K562 (cell line): ENCODE results near the gene CSNK1D. TPM values are rescaled to one million over a fixed set of nuclear protein-coding genes. Genes with fewer than 3 reads are reported as not detected.
A peak's percentile ranks its signal among the peaks of the same experiment; 100 is the strongest.

Experiments used
- BCOR ChIP-seq: fragments of 450-650 bp; IDR thresholded peaks from 2 replicates; pipeline ENCODE4 v1.6.1; 2016
- BRD9 ChIP-seq: fragments of 450-650 bp; IDR thresholded peaks from 2 replicates; pipeline ENCODE4 v1.6.1; 2018; ENCODE audit warnings: low read depth; ENCODE audit not compliant: partially characterized antibody
- CBFB ChIP-seq: sonication (generic); formaldehyde crosslinking; IDR thresholded peaks from 2 replicates; pipeline ENCODE4 v1.4.0; 2020; ENCODE audit warnings: mild to moderate bottlenecking, missing genetic modification reagents
- COPS2 ChIP-seq: fragments of 450-650 bp; conservative IDR thresholded peaks from 2 replicates; pipeline ENCODE4 v1.6.1; 2016; ENCODE audit warnings: mild to moderate bottlenecking, moderate library complexity
- FOXP1 ChIP-seq: sonication (generic); formaldehyde crosslinking; IDR thresholded peaks from 2 replicates; pipeline ENCODE4 v1.8.0; 2022; ENCODE audit warnings: mild to moderate bottlenecking, missing genetic modification reagents
- JUND ChIP-seq, 2 experiments: IDR thresholded peaks; 2 replicates in 1 of 2; 3 replicates in 1 of 2; pipeline ENCODE4 v1.6.1; 2011; ENCODE audit warnings: borderline replicate concordance in 2 of 2, low read depth in 2 of 2, low read length in 2 of 2, improper control_type of control experiment in 1 of 2, missing biosample characterization in 1 of 2, missing genetic modification characterization in 1 of 2, missing genetic modification reagents in 1 of 2
- MXI1 ChIP-seq: IDR thresholded peaks from 2 replicates; pipeline ENCODE4 v1.6.1; 2011; ENCODE audit warnings: low read depth, mild to moderate bottlenecking, improper control_type of control experiment, low read length
- NRF1 ChIP-seq, 2 experiments: fragments of 450-650 bp; IDR thresholded peaks in 1 of 2; conservative IDR thresholded peaks in 1 of 2; 2 replicates each; pipeline ENCODE4 v1.6.1; 2014; ENCODE audit warnings: mild to moderate bottlenecking in 2 of 2
- PCBP1 ChIP-seq: fragments of 200-400 bp; formaldehyde crosslinking; IDR thresholded peaks from 2 replicates; pipeline ENCODE4 v1.6.1; 2018; ENCODE audit warnings: mild to moderate bottlenecking, low read depth, low read length; ENCODE audit not compliant: poor library complexity, severe bottlenecking
- PHF20 ChIP-seq: fragments of 450-650 bp; IDR thresholded peaks from 2 replicates; pipeline ENCODE4 v1.6.1; 2018; ENCODE audit not compliant: partially characterized antibody
- POLR2G ChIP-seq: fragments of 200-400 bp; formaldehyde crosslinking; IDR thresholded peaks from 2 replicates; pipeline ENCODE4 v1.6.1; 2017; ENCODE audit warnings: low read depth, mild to moderate bottlenecking, antibody characterized with exemption, low read length, moderate library complexity
- RBM15 ChIP-seq: fragments of 200-400 bp; formaldehyde crosslinking; IDR thresholded peaks from 2 replicates; pipeline ENCODE4 v1.6.1; 2018; ENCODE audit warnings: mild to moderate bottlenecking, low read length, moderate library complexity; ENCODE audit not compliant: insufficient read depth
- RFX1 ChIP-seq: fragments of 450-650 bp; IDR thresholded peaks from 2 replicates; pipeline ENCODE4 v1.6.1; 2016; ENCODE audit warnings: mild to moderate bottlenecking, moderate library complexity
- ZNF174 ChIP-seq: fragments of 250-450 bp; sonication (Bioruptor Pico); IDR thresholded peaks from 2 replicates; pipeline ENCODE4 v1.4.0; 2020; ENCODE audit warnings: mild to moderate bottlenecking
- ZNF354B ChIP-seq: fragments of 250-450 bp; sonication (Bioruptor Pico); IDR thresholded peaks from 2 replicates; pipeline ENCODE4 v1.4.0; 2020
- ZNF778 ChIP-seq: fragments of 450-650 bp; formaldehyde crosslinking; IDR thresholded peaks from 2 replicates; pipeline ENCODE4 v1.4.0; 2020; ENCODE audit warnings: mild to moderate bottlenecking, moderate library complexity
- ZNF830 ChIP-seq: fragments of 250-450 bp; sonication (Bioruptor Pico); IDR thresholded peaks from 2 replicates; pipeline ENCODE4 v1.5.0; 2021; ENCODE audit warnings: mild to moderate bottlenecking
- polyA plus RNA-seq, 8 experiments: library from polyadenylated mRNA; depleted of rRNA in 4 of 8; stranded (reverse) in 5 of 8; unstranded in 3 of 8; fragments of >200 nt; fragmentation: Nextera tagmentation in 2 of 8; fragmentation: Illumina TruSeq in 1 of 8; extraction: Ambion mirVana in 2 of 8; extraction: Trizol in 1 of 8; gene quantifications; 2 replicates each; pipeline versions ENCODE4 v1.2.1 to v1.2.3, GENCODE V29; 2011 to 2014; ENCODE audit warnings: inconsistent platforms in 1 of 8, missing spikeins in 1 of 8
- total RNA-seq, 7 experiments: library from RNA; depleted of rRNA in 6 of 7; stranded (reverse); fragments of >200 nt in 6 of 7; fragmentation: Illumina TruSeq in 2 of 7; extraction: Trizol in 2 of 7; gene quantifications; 2 replicates each; pipeline versions ENCODE4 v1.2.1 to v1.2.3, GENCODE V29; 2011 to 2021; ENCODE audit warnings: low replicate concordance in 1 of 7
- TF ChIP-seq, protein P1 (sequence below): fragments of 200-800 bp; sonication (Bioruptor generic); IDR thresholded peaks from 2 replicates; pipeline ENCODE4 v1.6.1; 2017; ENCODE audit warnings: missing genetic modification characterization, missing compliant biosample characterization
- TF ChIP-seq, protein P2 (sequence below), 2 experiments: fragments of 150-350 bp in 1 of 2; IDR thresholded peaks; 2 replicates each; pipeline ENCODE4 v1.6.1; 2012 to 2016; ENCODE audit warnings: low read depth in 2 of 2, low read length in 2 of 2, mild to moderate bottlenecking in 1 of 2, moderate library complexity in 1 of 2

CSNK1D gene
- total and polyA plus RNA-seq, 9 of the 15 experiments (the other 6 are each of a cell fraction or from before 2014, with no cell fraction given): 6.5 to 133 (median 41.3) TPM

DNA sequence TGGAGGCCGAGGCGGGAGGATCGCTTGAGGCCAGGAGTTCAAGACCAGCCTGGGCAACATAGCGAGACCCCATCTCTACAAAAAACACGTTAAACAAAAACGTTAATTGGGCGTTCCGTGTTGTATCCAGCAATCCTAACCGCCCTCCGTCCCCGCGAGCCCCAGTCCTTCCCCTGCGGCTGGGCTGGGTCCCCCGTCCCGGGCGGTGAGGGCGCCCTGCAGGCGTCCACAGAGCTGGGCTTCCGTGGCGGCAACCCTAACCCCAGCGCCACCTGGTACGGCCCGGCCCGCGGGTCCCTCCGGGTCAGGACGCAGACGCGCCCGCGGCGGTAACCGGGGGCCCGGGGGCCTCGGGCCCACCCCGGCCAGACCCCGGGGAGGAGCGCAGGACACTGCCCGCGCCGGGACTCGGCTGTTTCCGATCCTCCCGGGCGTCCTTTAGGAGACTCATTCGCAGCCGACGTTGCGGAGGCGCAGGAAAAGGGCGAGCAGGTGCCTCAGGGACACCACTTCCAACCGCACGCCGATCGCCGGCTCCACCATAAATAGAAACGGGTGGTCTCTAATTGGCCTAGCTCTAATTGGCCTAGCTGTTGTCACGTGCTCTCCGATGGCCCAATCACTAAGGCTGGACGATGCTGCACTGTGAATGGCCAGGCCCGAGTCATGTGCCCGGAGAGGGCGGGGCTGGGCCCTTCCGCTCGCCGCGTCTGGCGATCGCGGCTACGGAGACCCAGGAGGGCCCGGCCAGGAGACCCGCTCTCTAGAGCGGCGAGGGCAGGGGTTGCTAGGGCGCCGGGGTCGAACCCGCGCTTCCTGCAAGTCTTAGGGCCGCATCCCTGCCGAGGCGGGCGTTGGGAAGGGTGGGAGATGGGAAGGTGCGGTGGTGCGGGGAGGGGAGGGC is 19.0 kb upstream of the CSNK1D start (continued):
- TF ChIP-seq RFX1 (no peak), ZNF174 (CRISPR knock-in tag) (no peak), COPS2 (no peak), FOXP1 (CRISPR knock-in tag) (peak; percentile 53; the same call in 1 of the 2 replicates), ZNF778 (no peak), CBFB (no peak), PCBP1 (peak; percentile 90), BCOR (peak; percentile 87), POLR2G (peak; percentile 99), BRD9 (peak; percentile 53), PHF20 (peak; percentile 13), MXI1 (no peak), RBM15 (no peak), NRF1 (conservative IDR thresholded peaks at IDR 0.05 in 1 of 2, IDR thresholded peaks at IDR 0.05 in 1 of 2) (peak; percentile 63 to 68), ZNF830 (no peak), JUND (IDR thresholded peaks at IDR 0.05; ENCODE audit: borderline replicate concordance, low read depth, low read length) (peak; percentile 27; the same call in 1 of the 2 replicates), JUND (tag; IDR thresholded peaks at IDR 0.05; ENCODE audit: borderline replicate concordance, low read depth, low read length) (no peak; the same call in 2 of the 3 replicates), ZNF354B (CRISPR knock-in tag) (no peak)
- TF ChIP-seq, protein P1, sequence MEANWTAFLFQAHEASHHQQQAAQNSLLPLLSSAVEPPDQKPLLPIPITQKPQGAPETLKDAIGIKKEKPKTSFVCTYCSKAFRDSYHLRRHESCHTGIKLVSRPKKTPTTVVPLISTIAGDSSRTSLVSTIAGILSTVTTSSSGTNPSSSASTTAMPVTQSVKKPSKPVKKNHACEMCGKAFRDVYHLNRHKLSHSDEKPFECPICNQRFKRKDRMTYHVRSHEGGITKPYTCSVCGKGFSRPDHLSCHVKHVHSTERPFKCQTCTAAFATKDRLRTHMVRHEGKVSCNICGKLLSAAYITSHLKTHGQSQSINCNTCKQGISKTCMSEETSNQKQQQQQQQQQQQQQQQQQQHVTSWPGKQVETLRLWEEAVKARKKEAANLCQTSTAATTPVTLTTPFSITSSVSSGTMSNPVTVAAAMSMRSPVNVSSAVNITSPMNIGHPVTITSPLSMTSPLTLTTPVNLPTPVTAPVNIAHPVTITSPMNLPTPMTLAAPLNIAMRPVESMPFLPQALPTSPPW (CRISPR knock-in tag): no peak
- TF ChIP-seq, protein P2, sequence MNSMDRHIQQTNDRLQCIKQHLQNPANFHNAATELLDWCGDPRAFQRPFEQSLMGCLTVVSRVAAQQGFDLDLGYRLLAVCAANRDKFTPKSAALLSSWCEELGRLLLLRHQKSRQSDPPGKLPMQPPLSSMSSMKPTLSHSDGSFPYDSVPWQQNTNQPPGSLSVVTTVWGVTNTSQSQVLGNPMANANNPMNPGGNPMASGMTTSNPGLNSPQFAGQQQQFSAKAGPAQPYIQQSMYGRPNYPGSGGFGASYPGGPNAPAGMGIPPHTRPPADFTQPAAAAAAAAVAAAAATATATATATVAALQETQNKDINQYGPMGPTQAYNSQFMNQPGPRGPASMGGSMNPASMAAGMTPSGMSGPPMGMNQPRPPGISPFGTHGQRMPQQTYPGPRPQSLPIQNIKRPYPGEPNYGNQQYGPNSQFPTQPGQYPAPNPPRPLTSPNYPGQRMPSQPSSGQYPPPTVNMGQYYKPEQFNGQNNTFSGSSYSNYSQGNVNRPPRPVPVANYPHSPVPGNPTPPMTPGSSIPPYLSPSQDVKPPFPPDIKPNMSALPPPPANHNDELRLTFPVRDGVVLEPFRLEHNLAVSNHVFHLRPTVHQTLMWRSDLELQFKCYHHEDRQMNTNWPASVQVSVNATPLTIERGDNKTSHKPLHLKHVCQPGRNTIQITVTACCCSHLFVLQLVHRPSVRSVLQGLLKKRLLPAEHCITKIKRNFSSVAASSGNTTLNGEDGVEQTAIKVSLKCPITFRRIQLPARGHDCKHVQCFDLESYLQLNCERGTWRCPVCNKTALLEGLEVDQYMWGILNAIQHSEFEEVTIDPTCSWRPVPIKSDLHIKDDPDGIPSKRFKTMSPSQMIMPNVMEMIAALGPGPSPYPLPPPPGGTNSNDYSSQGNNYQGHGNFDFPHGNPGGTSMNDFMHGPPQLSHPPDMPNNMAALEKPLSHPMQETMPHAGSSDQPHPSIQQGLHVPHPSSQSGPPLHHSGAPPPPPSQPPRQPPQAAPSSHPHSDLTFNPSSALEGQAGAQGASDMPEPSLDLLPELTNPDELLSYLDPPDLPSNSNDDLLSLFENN (IDR thresholded peaks at IDR 0.05; ENCODE audit: low read depth in 2 of 2, low read length in 2 of 2): no peak
